ENCODE measurements around the gene MATN4. TPM values are rescaled to one million over a fixed set of nuclear protein-coding genes. Genes with fewer than 3 reads are reported as not detected.

MATN4 gene
- total and polyA plus RNA-seq, 2 of the 13 experiments (the other 11 are each of a cell fraction or from before 2014, with no cell fraction given), result not detected

DNA sequence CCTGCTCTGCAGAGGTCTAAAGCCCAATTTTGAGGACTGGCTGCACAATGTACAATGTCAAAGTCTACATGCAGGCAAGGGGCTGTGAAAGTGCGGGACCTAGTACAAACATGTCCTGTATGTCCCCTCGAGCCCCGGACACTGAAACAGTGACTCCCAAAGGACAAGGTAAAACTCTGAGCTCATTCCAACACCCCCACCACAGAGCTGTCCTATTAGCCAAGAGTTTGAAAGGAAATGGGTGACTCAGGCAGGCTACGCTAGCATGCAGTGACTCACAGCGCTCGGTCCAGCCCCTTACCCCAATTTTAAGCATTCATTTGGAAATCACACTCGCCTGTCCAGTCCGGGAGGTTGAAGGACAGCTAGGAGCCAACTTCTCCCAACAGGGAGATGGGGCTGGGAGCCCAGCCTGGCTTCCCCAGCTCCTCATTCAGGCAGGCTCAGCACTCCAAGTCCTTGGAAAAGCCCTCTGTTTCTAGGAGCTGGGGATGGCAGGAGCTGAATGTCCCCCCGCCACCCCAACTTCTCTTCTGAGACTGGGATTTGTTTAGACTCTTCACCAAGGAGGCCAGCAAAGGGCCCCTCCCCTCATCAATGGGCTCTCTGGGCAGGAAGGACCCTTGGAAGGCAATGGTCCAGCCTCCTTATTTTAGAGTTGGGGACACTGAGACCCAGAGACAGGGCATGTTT lies 36.2 kb upstream of the MATN4 start (continued):
- TF ChIP-seq RERE (CRISPR knock-in tag; IDR thresholded peaks at IDR 0.05; ENCODE audit: low read depth), result peak; percentile 57; the same call in 1 of the 2 replicates
- peak; percentile 78 for TF ChIP-seq ERF (CRISPR knock-in tag; IDR thresholded peaks at IDR 0.05)
- TF ChIP-seq, protein P1, sequence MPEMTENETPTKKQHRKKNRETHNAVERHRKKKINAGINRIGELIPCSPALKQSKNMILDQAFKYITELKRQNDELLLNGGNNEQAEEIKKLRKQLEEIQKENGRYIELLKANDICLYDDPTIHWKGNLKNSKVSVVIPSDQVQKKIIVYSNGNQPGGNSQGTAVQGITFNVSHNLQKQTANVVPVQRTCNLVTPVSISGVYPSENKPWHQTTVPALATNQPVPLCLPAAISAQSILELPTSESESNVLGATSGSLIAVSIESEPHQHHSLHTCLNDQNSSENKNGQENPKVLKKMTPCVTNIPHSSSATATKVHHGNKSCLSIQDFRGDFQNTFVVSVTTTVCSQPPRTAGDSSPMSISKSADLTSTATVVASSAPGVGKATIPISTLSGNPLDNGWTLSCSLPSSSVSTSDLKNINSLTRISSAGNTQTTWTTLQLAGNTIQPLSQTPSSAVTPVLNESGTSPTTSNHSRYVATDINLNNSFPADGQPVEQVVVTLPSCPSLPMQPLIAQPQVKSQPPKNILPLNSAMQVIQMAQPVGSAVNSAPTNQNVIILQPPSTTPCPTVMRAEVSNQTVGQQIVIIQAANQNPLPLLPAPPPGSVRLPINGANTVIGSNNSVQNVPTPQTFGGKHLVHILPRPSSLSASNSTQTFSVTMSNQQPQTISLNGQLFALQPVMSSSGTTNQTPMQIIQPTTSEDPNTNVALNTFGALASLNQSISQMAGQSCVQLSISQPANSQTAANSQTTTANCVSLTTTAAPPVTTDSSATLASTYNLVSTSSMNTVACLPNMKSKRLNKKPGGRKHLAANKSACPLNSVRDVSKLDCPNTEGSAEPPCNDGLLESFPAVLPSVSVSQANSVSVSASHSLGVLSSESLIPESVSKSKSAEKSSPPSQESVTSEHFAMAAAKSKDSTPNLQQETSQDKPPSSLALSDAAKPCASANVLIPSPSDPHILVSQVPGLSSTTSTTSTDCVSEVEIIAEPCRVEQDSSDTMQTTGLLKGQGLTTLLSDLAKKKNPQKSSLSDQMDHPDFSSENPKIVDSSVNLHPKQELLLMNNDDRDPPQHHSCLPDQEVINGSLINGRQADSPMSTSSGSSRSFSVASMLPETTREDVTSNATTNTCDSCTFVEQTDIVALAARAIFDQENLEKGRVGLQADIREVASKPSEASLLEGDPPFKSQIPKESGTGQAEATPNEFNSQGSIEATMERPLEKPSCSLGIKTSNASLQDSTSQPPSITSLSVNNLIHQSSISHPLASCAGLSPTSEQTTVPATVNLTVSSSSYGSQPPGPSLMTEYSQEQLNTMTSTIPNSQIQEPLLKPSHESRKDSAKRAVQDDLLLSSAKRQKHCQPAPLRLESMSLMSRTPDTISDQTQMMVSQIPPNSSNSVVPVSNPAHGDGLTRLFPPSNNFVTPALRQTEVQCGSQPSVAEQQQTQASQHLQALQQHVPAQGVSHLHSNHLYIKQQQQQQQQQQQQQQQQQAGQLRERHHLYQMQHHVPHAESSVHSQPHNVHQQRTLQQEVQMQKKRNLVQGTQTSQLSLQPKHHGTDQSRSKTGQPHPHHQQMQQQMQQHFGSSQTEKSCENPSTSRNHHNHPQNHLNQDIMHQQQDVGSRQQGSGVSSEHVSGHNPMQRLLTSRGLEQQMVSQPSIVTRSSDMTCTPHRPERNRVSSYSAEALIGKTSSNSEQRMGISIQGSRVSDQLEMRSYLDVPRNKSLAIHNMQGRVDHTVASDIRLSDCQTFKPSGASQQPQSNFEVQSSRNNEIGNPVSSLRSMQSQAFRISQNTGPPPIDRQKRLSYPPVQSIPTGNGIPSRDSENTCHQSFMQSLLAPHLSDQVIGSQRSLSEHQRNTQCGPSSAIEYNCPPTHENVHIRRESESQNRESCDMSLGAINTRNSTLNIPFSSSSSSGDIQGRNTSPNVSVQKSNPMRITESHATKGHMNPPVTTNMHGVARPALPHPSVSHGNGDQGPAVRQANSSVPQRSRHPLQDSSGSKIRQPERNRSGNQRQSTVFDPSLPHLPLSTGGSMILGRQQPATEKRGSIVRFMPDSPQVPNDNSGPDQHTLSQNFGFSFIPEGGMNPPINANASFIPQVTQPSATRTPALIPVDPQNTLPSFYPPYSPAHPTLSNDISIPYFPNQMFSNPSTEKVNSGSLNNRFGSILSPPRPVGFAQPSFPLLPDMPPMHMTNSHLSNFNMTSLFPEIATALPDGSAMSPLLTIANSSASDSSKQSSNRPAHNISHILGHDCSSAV (CRISPR knock-in tag; IDR thresholded peaks at IDR 0.05; ENCODE audit: borderline replicate concordance), result no peak
- 0 out of 2 replicates have a peak, but pooled peaks have one; percentile 13 for TF ChIP-seq ZNF441 (CRISPR knock-in tag; IDR thresholded peaks at IDR 0.05; ENCODE audit: borderline replicate concordance)
- peak; percentile 82 for TF ChIP-seq CEBPG (CRISPR knock-in tag; IDR thresholded peaks at IDR 0.05)
- TF ChIP-seq ZNF12 (CRISPR knock-in tag; IDR thresholded peaks at IDR 0.05), result peak; percentile 81; the same call in 1 of the 2 replicates
- no peak; the same call in 1 of the 2 replicates for TF ChIP-seq ZNF160 (CRISPR knock-in tag; IDR thresholded peaks at IDR 0.05)
- no peak for TF ChIP-seq MTERF4 (CRISPR knock-in tag; IDR thresholded peaks at IDR 0.05)
- TF ChIP-seq ZNF747 (CRISPR knock-in tag; IDR thresholded peaks at IDR 0.05; ENCODE audit: borderline replicate concordance), result peak; percentile 0; the same call in 1 of the 2 replicates
- 0 out of 2 replicates have a peak, but pooled peaks have one; percentile 61 for TF ChIP-seq ZZZ3 (CRISPR knock-in tag; IDR thresholded peaks at IDR 0.05; ENCODE audit: borderline replicate concordance)
- TF ChIP-seq ZNF460 (CRISPR knock-in tag; IDR thresholded peaks at IDR 0.05; ENCODE audit: borderline replicate concordance), result no peak; the same call in 1 of the 2 replicates
- 0 out of 2 replicates have a peak, but pooled peaks have one; percentile 41 for TF ChIP-seq GATA4 (IDR thresholded peaks at IDR 0.05; ENCODE audit: borderline replicate concordance, low read depth)
- peak; percentile 45; the same call in 1 of the 2 replicates for TF ChIP-seq ZNF337 (CRISPR knock-in tag; IDR thresholded peaks at IDR 0.05; ENCODE audit: borderline replicate concordance, low read depth)
